T47D (cell line): ENCODE results near the gene IQSEC1.

Source experiments
- DNase-seq, 2 experiments: peaks; one replicate each; pipeline versions ENCODE4 v3.0.0 to v3.0.0-alpha.2; 2011 to 2012; ENCODE audit warnings: low read depth in 1 of 2, low spot score in 1 of 2
- JUND ChIP-seq: IDR thresholded peaks from 2 replicates; pipeline ENCODE4 v1.6.1; 2012; ENCODE audit warnings: low read depth
- in situ Hi-C: cut with HindIII; loops from 2 replicates; pipeline ENCODE4 v1.10.0; 2016; ENCODE audit warnings: low sequenced_read_pairs, low pct_unique_long_range_greater_than_20kb

IQSEC1 gene

DNA sequence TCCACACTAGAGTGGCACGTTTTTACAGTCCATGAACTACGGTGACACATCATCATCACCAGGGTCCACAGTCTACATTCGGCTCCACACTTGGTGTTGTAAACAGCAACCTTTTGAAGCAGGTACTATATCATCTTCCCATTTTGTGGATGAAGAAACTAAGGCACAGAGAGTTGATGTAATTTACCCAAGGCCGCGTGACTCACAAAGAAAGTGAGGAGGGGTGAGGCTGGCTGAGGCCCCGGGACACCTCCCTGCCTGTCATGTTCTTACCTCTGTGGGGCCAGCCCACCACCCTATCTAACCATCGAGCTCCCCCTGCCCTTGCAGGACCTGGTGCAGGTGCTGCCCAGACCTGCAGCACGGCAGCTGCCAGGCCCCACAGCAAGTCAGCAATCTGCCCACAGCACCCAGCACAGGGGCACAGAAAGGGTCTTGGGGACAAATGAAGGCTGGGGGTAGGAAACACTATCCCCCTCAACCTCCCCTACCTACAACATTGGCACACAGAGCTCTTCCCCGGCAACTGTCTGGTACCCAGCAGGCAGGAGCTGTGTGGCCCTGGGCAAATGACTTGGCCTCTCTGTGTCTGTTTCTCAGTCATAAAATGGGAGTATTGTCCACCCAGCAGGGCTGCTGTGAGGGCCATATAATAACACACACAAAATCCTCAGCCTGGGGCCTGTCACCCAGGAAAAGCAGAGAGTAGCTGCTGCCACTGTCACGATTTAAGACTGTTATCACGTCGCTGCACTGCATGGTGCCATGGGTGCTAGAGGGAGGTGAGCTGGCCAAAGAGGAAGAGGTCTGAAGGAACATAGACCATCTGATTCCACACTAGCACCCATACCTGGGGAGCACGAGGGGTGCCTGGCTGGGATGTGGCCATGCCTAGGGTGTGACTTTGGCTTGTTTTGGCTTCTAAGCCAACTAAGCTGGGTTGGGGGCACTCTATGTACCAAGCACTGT lies 115.1 kb downstream of the IQSEC1 start:
- no peak for TF ChIP-seq JUND
- no peak for DNase-seq
- in situ Hi-C loops, result no loop called here

DNA sequence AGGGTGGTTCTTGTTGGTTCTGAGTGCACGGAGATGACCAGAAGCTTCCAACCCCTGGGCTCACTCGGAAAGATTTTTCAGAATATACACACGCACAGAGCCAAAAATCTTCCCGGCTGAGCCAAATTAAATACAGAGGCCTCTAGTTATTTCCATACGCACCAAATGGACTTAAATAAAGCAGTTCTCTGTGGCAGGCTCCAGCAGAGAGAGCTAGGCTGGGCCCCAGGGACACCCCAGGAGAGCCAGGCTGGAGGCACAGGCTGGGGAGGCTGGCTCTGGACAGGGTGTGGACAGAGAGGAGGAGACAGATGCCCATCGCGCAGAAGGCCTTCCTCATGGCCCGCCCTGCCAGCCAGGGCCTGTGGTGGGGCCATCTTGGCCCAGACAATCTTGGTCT lies 115.9 kb downstream of the IQSEC1 start:
- no peak for TF ChIP-seq JUND
- in situ Hi-C loops, result no loop called here
- DNase-seq, result no peak

DNA sequence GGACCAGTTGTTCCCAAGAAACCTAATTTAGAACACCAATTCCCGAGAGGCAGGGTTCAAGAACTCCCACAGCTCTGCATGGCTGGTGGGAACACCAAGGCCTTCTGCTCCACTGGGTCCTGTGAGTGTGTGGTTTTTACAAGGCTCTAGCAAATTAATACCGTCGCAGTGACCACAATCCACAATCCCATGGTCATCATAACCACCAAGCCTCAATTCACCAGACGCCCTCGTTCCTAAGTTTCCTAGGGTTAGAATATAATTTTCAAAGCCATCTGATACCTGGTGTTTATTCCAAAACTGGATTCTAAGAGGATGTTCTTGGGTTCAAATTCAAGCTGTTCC lies 116.9 kb downstream of the IQSEC1 start:
- TF ChIP-seq JUND, result no peak
- no peak for DNase-seq
- in situ Hi-C loops, result no loop called here

DNA sequence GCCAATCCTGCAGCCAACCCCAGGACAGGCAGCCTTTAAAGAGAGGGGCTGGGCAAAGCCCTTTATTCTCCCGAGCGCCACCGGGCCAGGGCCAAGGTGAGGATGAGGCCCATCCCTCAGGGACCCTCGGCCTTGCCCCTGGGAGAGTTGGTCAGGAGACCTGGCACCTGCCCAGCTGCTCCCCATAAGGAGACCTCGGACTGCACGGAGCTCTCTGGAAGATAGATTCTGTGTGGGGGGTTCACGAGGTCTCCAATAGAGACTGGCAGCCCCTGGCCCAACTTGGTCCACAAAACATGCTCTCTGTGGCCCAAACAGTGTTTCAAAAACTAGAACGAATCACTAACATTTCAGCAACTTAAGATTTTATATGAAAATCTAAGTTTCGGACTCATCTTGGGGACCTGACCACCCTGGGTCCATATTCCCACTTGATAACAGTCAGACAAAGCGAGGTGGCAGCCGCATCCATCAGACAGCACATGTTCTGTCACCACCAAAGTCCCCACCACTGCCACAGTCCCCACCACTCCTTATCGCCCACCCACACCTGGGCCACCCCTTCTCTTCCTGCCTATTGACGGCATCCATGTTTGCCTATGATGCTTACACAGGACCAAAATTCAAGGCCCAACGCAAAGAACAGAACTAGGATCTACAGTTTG lies 117.4 kb downstream of the IQSEC1 start:
- TF ChIP-seq JUND, result no peak
- in situ Hi-C loops, result no loop called here
- no peak for DNase-seq

DNA sequence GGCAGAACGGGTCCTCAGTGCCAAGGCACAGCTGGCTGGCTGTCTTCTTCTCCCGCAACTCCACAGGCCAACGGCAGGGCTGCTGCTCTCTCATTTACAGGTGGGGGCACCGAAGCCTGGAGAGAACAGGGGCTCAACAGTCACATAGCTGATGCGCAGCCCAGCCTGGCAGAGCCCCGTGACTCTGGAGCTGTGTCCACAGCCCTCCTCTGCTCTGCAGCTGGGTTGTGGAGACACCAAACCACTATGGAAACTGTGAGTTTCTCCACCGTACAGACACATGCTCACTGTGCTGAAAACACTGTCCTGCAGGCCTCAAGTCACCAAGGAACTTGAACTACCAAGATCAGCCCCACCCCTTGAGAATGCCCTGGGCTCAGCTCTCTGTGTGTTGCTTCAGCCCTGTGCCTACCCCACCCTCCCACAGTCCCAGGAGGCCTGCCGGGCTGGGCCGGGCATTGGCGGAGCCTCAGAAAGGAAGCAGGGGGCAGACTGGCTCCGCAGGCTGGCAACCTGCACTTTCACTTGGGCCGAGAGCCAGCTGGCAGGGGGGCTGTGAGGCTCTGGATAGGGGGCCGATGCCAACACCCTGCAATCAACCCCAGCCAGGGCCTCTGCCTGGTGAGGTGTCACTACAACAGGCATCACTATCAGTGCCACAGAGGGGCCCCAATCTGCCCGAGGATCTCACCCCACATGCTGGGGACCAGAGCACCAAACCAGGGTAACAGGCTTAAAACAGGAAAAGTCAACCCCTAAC lies 118.2 kb downstream of the IQSEC1 start:
- in situ Hi-C loops, result no loop called here
- no peak for DNase-seq
- no peak for TF ChIP-seq JUND

DNA sequence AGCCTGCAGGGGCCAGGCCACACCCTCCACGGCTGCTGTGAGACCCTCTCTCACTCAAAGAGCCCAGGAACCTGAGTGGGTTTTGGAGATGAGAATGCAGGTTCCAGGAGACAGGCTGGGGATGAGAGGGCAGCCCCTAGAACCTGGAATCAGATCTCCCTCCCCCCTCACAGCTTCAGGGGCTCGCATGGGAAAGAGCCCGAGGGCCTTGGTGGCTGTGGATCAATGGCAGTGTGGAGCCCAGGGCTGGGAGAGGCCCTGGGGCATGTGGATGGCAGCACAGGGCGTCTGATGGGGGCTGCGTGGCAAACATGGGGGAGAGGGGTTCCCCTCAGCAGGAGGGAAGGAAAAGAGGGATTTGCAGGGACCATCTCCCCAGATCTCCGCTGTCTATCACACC lies 119.0 kb downstream of the IQSEC1 start:
- DNase-seq, result no peak
- in situ Hi-C loops, result no loop called here
- no peak for TF ChIP-seq JUND

DNA sequence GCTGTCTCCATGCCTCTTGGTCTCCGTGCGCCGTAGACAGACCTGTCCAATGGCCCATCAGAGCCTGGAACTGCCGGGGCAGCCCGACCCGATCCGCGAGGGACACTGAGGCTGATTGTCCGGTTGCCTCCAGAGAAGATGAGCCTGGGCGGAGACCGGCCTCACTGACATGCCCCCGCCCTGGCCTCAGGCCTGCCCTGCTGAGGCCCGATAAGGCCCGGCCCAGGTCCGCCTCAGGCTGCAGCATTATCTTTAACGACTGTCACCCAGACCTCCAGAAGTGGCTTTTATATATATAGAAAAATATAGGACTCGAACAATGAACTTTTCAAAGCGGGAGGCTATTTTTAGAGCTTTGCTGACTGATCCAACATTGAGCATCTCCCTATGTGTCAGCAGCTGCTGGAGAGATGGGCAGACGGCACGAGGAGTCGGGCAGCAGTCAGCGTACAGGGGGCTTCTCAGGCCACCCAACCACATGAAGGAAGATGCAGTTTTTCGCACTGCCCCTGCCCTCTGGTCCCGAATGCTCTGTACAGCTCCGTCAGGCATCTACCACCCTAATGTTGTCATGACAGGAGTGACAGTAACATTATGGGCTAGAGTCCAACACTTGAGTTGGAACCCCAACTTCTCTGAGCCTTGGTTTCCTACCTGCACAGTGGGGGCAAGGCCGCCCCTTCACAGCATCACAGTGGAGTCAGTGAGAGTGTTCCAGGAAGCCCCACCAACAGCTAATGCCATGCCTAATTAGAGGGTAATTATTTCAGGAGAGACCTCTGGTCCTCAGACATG lies 119.8 kb downstream of the IQSEC1 start:
- no peak for TF ChIP-seq JUND

DNA sequence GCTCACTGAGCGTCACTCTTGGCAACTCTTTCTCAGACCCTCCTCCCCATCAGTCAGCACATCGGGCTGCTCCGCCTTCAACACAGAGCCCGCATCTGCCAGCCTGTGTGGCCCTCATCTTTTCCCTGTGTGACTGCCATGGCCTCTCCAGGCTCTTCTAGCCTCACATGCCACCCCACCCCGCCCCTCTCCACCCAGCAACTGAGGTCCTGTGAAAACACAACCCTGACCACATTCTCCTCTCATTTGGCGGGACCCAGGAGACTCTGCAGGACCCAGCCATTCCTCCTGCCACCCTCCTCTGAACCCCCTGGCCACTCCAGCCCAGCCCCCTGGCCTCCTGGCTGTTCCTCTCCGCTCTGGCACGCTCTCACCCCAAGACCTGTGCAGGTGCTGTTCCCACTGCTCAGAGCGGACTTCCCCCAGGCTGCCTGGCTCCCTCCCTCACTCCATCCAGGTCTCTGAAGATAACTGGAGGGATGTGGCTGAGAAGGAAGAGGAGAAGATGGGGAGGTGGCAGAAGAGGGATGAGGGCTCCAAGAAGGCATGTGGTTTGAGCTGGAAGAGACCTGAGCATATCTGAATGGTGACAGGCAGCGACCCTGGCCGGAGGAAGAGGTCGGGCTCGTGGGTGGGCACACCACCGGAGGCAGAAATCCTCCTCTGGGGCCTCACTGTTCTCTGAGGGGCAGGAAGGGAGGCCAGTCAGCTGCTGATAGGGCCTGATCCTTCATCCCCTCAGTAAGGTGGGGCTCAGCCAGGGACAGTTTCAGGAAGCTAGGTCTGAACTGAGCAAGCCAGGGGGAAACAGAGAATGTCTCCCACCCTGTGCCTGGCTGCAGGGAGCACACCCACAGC lies 120.7 kb downstream of the IQSEC1 start:
- TF ChIP-seq JUND, result no peak
- no peak for DNase-seq
- in situ Hi-C loops, result no loop called here

More for the DNA sequence above, 119.8 kb downstream of the IQSEC1 start:
- no peak for DNase-seq
- in situ Hi-C loops, result no loop called here

DNA sequence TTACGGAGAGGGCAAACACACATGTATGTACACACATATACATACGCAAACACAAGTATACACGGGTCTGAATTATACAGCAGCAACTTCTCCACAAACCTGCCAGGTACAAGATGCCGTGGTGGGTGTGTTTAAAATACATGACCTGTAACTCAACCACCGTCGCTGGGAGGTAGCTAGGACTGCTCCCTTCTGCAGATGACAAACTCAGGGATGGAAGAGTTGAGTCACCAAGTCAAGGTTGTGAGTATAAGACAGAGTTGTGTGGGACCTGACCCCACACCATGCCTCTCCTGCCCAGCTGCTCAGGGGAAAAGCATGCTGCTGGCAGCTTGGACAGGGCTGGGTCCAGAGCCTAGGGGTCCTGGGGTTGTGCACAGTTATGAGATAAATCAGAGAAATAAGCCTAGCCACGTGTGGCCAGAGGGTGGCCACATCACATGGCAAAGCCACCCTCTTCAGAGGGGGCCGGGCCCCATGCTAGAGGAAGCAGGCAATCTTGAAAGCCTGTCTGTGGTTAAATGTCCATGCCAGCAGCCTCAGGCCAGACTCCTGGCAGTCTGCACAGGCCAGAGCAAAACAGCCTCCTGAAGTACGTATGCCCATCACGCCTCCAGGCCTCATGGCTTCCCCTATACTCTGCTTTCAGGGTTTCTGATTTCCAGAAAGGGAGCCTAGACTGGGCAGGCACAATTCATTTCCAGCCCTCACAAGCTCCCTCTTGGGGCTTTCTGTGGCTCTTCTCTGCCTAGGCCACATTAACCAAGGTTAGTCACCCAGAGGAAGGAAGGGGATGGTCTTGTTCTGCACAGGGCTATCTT lies 124.1 kb downstream of the IQSEC1 start:
- DNase-seq, result no peak
- in situ Hi-C loops, result no loop called here
- TF ChIP-seq JUND, result no peak

DNA sequence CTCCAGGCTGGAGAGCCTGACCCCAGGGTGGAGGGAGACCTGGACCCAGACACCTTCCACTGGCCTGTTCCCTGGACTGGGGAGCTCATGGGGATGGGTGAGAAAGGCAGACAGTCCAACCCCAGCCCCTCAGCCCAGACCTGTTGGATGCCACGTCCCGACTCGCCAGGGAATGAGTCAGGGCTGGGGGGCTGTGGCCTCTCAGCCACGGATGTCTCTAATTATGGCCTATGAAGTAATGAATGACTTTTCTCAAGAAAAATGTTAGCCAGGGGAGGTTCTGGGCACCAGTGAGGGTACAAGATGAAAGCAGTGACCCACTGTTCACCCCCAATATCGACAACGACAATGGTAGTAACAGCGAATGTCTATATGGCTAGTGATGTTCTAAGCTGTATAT lies 124.9 kb downstream of the IQSEC1 start:
- in situ Hi-C loops, result no loop called here
- no peak for TF ChIP-seq JUND
- DNase-seq, result no peak
